GM21367 (cell line): ENCODE measurements around the gene RABL6.

ENCODE experiments used
- ATAC-seq: cut with Tn5 transposase; IDR thresholded peaks from one replicate; pipeline ENCODE4 v1.9.1; 2021; ENCODE audit not compliant: unreplicated experiment

Gene RABL6

DNA sequence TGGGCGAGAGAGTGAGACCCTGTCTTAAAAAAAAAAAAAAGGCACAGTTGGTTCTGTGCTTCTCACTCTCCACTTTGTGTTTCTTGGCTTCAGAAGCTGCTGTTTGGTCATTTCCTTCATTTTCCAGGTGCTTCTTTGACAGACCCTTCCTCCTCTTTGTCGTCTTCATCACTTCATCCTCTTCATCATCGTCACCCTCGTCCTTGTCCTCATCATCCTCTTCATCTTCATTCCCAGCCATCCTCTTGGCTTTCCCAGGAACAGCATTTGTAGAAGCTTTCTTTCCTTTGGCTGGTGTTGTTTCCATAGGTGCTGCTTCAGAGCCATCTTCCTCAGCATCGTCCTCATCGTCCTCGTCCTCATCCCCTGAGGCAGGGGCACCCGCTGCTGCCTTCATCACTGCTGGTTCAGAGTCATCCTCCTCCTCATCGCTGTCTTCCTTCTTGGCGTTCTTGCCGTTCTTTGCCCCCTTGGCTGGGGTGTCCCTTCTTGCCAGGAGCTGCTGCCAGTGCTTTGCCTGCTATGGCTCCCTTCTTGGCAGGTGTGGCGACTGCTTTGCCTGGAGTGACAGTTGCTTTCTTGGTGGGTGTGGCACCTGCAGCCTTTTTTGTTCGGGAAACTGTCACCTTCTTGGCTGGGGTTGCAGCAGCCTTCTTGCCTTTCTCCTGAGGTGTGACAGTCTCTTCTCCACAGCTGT lies 7.1 kb downstream of the RABL6 start:
- no peak for ATAC-seq

DNA sequence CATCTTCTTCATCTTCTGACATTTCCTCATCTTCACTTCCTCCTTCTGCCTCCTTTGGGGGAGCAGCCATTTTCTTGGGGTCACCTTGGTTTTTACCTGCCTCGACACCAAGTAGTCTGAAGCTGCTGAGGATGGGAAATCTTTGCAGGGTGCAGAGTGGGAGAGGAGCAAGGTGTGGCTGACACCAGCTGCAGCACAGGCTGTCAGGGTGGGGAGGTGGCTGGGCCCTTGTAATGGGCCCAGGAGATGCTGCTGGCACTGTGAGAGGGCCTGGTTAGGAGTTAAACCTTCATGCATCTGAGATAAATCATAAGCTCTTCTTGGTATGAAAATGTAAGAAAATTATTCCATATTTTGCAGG lies 7.7 kb downstream of the RABL6 start:
- ATAC-seq, result no peak

DNA sequence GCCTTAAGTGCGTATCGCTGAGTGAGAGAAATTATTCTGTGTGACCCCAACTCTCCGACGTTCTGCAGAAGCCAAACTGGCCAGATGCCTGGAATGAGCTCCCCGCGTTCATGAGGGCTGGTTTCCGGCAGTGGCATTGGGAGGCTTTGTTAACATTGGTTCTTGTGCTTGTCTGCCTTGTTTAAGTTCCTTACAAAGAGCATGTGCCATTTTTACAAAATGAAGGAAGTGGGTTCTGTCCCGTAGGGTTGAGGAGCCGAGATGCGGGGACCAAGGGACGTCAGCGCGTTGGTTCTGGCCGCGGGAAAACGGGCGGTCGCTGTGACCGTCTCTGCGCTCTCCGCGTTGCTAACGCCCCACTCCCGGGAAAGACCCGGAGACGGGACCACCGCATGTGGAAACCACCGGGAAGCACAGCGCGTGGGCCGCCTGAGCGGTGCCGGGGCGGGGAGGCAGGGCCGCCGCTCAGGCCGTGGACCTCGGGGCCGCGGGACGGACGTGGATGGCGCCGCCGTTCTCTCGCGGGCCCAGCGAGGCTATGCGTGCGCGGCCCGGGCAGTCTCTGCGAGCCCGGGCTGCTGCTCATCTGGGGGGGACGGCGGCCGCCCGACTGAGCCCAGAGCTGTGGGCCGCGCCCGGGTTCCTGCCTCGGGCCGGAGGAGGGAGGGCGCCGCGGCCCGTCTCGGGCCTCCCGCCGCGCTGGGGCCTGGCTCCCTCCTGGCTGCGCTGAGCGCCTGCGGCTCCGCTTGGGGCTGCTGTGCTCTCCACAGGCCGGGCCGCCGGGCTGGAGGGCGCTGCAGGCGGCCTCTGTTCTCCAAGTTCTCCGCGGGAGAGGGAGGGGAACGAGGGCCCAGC lies 13.4 kb downstream of the RABL6 start:
- ATAC-seq, result no peak

DNA sequence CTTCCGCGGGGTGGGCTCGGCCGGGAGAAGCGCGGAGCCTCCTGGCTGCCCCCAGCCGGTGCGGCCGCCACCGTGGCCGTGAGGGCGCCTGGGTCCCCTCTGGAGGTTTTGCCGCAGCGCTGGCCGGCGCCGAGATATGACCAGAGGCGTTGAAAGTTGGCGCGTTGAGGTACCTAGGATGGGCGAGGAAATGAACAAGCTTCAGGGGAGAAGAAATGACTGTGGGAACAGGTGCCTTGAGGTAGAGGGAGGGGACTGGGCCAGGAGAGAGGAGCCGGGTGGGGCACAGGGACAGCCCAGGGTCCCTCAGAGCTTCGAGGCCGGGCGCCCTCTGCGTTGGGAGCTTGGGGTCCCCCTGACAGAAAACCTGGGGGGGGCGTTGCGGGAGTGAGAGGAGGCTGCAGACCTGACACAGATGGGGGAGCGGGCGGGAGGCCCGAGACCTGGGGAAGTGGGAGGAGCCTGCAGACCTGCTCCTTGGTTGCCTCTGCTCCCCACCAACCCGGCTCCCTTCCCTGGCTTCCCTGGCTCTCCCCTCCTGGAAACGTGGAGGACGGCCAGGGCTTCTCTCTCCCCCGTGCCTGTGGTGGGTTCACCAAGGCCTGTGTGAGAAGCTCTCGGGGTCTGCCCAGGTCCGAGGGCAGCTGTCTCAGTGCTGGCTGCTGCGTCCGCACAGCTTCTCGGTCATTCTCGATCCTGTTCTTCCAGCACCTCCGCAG lies 14.2 kb downstream of the RABL6 start:
- no peak for ATAC-seq

- ATAC-seq, result no peak
Observed at GRCh38 chr9:136823136-136824046, 15.6 kb downstream of the RABL6 start.

DNA sequence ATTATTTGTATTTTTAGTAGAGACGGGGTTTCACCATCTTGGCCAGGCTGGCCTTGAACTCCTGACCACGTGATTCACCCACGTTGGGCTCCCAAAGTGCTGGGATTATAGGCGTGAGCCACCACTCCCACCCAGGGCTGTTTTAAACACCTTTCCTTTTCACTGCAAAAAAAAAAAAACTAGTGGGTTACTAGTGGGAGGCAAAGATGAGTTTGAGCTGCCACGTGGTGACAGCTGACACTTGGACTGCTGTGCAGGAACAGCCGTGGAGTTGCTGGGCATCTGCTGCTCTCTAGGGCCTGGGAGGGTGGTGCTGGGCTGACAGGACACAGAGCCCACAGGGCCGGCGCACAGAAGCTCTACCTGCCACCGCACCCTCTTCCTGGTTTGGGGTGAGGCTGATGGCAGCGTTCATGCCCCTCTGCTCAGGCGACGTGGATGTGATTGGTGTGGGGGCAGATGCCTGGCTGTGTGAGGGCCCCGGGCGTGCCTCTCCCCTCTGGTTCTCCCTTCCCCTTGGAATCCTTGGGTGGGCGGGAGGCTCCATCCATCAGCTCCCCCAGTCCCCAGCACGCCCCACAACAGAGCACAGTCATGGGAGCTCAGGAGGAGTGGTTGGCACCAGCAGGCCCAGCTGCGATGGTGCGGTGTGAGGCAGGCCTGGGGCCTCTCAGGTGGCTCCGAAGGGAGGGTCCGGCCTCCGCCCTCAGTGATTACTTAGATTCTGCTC lies 16.9 kb downstream of the RABL6 start:
- no peak for ATAC-seq

DNA sequence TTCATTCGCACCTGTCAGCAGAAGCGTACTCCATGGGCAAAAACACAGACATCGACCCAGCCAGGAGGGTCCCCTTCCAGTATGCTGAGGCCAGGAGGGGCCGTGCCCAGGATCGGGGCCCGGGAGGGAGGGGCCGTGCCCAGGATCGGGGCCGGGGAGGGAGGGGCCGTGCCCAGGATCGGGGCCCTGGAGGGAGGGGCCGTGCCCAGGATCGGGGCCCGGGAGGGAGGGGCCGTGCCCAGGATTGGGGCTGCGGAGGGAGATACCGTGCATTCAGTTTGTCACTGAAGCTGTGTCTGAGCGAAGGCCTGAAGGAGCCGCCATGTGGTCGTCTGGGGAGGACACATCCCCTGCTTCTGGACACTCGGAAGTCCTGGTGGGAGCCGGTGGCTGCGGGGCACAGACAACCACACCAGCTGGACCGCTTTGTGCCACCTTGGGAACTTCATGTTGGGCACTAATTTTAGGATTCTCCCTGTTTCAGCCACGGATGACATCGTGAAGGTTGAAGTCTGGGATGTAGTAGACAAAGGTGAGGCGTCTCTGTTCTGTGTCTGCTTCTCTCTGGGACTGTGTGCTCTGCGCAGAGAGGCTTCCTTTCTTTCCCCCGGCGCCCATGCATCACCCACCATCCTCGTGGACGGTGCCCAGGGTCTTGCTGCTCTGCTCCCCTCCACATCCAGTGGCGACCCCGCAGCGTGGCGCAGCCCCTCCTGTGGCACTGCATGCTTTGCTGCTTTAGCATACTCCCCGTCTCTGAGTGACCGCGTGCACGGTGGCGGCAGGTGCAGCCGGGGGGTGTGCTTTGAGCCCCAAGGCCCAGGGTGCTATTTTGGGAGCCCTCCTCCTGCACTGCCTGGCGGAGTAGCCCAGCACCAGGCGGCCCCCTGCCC lies 17.8 kb downstream of the RABL6 start:
- no peak for ATAC-seq

GRCh38 chr9:136826188-136826541 lies 18.4 kb downstream of the RABL6 start:
- ATAC-seq, result no peak

DNA sequence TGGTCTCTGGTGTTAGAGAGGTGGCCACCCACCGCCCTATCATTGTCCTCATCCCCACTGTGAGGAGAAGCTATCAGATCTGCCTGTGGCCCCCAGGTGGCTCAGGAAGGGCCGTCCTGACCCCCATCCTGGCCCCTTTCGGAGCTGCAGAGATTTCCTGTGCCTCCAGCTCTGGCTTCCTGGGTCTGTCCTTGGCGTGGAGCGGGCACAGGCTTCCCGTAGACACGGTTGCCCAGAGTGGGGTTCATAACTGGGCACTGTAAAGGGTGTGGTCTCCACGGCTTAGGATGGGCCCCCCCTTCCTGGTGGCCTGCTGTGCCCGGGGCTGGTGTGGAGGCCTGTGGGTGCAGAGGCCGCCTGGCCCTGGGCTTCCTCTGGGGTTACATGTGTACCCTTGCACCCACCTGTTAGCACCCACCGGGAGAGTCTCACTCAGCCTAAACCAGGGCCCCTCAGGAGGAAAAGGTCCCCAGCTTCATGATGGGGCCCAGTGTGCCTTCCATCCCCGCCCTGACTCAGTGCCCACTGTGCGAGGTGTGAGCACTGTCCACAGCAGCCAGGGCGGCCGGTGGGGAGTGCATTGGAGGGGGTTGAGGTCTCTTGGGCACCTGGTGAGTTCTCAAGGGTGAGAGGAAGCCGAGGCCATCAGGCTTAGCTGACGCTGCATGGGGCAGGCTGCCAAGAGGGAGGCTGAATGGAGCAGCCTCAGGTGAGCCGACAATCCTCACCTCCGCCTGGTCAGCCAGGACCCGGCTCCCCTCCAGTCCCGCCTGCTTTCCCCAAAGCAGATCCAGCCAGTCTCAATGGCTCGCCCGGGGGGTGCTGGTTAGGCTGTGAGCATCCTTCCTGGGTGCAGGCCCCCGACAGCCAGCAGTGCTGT lies 19.2 kb downstream of the RABL6 start:
- no peak for ATAC-seq

DNA sequence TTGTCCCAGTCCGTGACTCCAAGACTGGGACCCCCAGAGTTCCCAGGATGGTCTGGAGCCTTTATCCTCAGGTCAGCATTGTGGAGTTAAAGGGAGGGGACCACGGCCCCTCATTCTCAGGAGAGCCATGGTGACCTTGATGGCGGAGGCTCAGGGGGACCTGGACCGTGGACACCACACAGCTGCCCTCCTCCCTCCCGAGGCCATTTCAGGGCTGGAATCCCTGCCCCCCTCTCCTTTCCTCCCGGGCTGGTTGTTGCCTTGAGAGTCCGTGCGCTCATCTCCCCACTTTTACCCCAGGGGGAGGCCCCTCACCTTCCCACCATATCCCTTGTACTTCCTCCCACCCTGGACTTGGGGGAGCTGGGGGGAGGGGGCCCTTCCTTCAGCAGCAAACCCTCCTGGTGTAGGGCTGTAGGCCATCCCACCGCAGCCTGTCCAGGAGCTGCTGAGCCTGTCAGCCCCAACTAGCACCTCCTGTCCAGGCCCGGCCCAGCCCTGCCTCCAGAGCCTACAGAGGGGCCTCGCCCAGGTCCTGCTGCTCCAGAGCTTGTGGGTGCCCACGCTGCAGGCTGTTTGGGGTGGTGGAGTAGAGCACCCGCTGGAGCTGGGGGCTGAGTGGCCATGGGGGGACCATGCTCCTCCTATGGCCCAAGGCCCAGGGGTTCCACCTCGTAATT lies 20.2 kb downstream of the RABL6 start:
- ATAC-seq, result no peak

- no peak for ATAC-seq
Observed at GRCh38 chr9:136828474-136829140, 20.9 kb downstream of the RABL6 start.

- no peak for ATAC-seq
Observed at GRCh38 chr9:136829412-136829811, 21.7 kb downstream of the RABL6 start.

GRCh38 chr9:136829981-136830885 lies 22.5 kb downstream of the RABL6 start:
- no peak for ATAC-seq

DNA sequence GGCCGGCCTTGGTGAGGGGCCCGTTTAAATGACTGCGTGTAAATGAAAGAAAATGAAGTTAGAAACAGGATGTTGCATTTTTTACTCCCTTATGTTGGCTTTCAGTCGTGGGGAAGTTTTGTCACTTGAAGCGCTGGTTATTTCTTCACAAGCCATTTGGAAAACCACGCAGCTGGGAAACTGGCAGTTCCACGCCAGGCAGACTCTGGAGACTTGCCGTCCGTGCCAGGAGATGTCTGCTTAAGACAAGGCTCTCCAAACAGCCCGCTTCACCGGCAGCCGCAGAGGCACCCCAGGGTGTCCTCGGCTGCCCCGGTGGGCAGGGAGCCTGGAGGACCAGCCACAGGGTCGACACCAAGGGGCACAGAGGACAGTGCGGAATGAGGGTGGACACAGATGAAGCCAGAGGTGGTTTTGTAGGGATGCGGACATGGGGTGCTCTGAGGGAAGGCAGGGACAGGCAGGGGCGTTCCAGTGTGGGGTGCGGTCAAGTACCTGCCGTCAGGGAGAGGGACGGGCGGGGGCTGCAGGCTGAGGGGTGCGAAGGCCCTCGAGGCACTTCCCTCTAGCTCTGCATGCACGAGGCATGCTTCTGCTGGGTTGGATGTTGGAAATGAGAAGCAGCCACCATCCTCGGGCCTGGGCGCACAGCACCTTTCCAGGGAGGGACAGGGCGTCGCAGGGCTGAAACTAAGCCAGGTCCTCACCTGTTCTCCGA lies 23.4 kb downstream of the RABL6 start:
- ATAC-seq, result no peak

DNA sequence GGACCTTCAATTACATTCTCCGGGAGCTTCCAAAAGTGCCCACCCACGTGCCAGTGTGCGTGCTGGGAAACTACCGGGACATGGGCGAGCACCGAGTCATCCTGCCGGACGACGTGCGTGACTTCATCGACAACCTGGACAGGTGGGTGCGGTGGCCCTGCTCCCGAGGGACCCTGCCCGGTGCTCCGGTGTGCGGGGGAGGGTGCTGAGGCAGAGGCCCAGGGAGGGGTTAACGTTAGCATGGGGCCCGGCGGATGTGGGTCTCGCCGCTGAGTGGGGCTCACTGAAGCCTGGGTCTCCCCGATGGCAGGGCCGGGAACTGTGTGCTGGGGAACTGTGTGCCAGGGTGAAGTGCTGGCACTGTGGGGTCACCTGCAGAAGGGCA lies 24.0 kb downstream of the RABL6 start:
- ATAC-seq, result no peak

- no peak for ATAC-seq
Observed at GRCh38 chr9:136832581-136832980, 24.8 kb downstream of the RABL6 start.
